Measurements from ENCODE around the gene CILP. TPM values are rescaled to one million over a fixed set of nuclear protein-coding genes. Genes with fewer than 3 reads are reported as not detected.
"Not testable (repeated sequence)": the region's sequence is repeated elsewhere in the genome, so short reads cannot be mapped to it uniquely, and the experiment has no call there.

The CILP gene
- polyA plus RNA-seq, 3 donors = 0.13 TPM; not detected in 2

GRCh38 chr15:65244638-65245037, 33.4 kb upstream of the CILP start:
- no peaks in the 10 kb centered on the region for H3K36me3 ChIP-seq (replicated peaks in 1 of 2; ENCODE audit: control insufficient read depth in 1 of 2, insufficient read depth in 2 of 2, low read length in 2 of 2)
- H3K4me3 ChIP-seq (replicated peaks in 1 of 3; ENCODE audit: low read depth in 2 of 3, low read length in 3 of 3) = no peak overlapping the region
- TF ChIP-seq, protein P1, sequence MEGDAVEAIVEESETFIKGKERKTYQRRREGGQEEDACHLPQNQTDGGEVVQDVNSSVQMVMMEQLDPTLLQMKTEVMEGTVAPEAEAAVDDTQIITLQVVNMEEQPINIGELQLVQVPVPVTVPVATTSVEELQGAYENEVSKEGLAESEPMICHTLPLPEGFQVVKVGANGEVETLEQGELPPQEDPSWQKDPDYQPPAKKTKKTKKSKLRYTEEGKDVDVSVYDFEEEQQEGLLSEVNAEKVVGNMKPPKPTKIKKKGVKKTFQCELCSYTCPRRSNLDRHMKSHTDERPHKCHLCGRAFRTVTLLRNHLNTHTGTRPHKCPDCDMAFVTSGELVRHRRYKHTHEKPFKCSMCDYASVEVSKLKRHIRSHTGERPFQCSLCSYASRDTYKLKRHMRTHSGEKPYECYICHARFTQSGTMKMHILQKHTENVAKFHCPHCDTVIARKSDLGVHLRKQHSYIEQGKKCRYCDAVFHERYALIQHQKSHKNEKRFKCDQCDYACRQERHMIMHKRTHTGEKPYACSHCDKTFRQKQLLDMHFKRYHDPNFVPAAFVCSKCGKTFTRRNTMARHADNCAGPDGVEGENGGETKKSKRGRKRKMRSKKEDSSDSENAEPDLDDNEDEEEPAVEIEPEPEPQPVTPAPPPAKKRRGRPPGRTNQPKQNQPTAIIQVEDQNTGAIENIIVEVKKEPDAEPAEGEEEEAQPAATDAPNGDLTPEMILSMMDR (IDR thresholded peaks at IDR 0.05) = no peak
- Mint-ChIP-seq H3K4me3 (no peak overlapping the region), H3K9me3 (peaks cover 0 to 3% (median 2%) of the 10 kb centered on the region in 7 donors), H3K4me1 (peaks cover 5% of the 10 kb centered on the region), H3K27ac (no peak overlapping the region), H3K36me3 (peaks cover 0 to 8% of the 10 kb centered on the region in 2 donors), H3K27me3 (ENCODE audit: low read depth in 3 of 3) (no peaks in the 10 kb centered on the region)
- intact Hi-C loops (cut with micrococcal nuclease) = no loop called here
- H3K9ac ChIP-seq (ENCODE audit: insufficient read depth, low read length, poor library complexity, severe bottlenecking) = no peak overlapping the region
- no peaks in the 10 kb centered on the region for H3K79me2 ChIP-seq (ENCODE audit: insufficient read depth, low read length)
- H3K4me2 ChIP-seq (replicated peaks; ENCODE audit: extremely low read depth, low read length, poor library complexity, severe bottlenecking) = no peak overlapping the region
- no peaks in the 10 kb centered on the region for H3K27me3 ChIP-seq (ENCODE audit: control insufficient read depth in 2 of 2, insufficient read depth in 2 of 2, low read length in 2 of 2)
- DNase-seq = no peak
- H3K27ac ChIP-seq (ENCODE audit: low read depth in 1 of 2, low read length in 2 of 2) = no peak overlapping the region
- H4K20me1 ChIP-seq (ENCODE audit: insufficient read depth, low read length) = no peaks in the 10 kb centered on the region
- peaks cover 0 to 7% of the 10 kb centered on the region in 2 donors for H3K4me1 ChIP-seq (ENCODE audit: control insufficient read depth in 1 of 2, insufficient read depth in 2 of 2, low read length in 2 of 2)
- H2AFZ ChIP-seq (ENCODE audit: insufficient read depth, low read depth, low read length, poor library complexity, severe bottlenecking) = no peak overlapping the region
- no peaks in the 10 kb centered on the region for H3K9me3 ChIP-seq (replicated peaks in 1 of 2; ENCODE audit: control insufficient read depth in 1 of 2, insufficient read depth in 1 of 2, low read length in 2 of 2)

GRCh38 chr15:65236443-65236842, 25.2 kb upstream of the CILP start:
- H2AFZ ChIP-seq (ENCODE audit: insufficient read depth, low read depth, low read length, poor library complexity, severe bottlenecking); H3K4me1 ChIP-seq (ENCODE audit: control insufficient read depth in 1 of 2, insufficient read depth in 2 of 2, low read length in 2 of 2); H3K27ac ChIP-seq (ENCODE audit: low read depth in 1 of 2, low read length in 2 of 2); H3K9me3 Mint-ChIP-seq; H3K4me1 Mint-ChIP-seq; H3K9ac ChIP-seq (ENCODE audit: insufficient read depth, low read length, poor library complexity, severe bottlenecking); H3K36me3 Mint-ChIP-seq; intact Hi-C loops (cut with micrococcal nuclease); H3K27me3 ChIP-seq (ENCODE audit: control insufficient read depth in 2 of 2, insufficient read depth in 2 of 2, low read length in 2 of 2); H3K27me3 Mint-ChIP-seq (ENCODE audit: low read depth in 3 of 3); H3K4me2 ChIP-seq (replicated peaks; ENCODE audit: extremely low read depth, low read length, poor library complexity, severe bottlenecking); H4K20me1 ChIP-seq (ENCODE audit: insufficient read depth, low read length); H3K4me3 Mint-ChIP-seq; H3K27ac Mint-ChIP-seq; H3K9me3 ChIP-seq (replicated peaks in 1 of 2; ENCODE audit: control insufficient read depth in 1 of 2, insufficient read depth in 1 of 2, low read length in 2 of 2); DNase-seq; H3K79me2 ChIP-seq (ENCODE audit: insufficient read depth, low read length); H3K4me3 ChIP-seq (replicated peaks in 1 of 3; ENCODE audit: low read depth in 2 of 3, low read length in 3 of 3); H3K36me3 ChIP-seq (replicated peaks in 1 of 2; ENCODE audit: control insufficient read depth in 1 of 2, insufficient read depth in 2 of 2, low read length in 2 of 2): not testable (repeated sequence)
- no CpG with 5 or more reads among the region's 8 CpGs for WGBS (ENCODE audit: insufficient coverage)
